Esophagus muscularis mucosa (tissue), 4 donors: ENCODE data around the gene CCM2L.

Source experiments
- CTCF ChIP-seq, 3 experiments: fragments of 200-600 bp in 2 of 3; fragments of 450-650 bp in 1 of 3; sonication (generic) in 2 of 3; IDR thresholded peaks; one replicate each; pipeline ENCODE4 v1.5.1; 2017 to 2019; ENCODE audit warnings: antibody characterized with exemption in 3 of 3, mild to moderate bottlenecking in 2 of 3, moderate library complexity in 1 of 3
- EP300 ChIP-seq: sonication (generic); formaldehyde crosslinking; IDR thresholded peaks from one replicate; pipeline ENCODE4 v1.6.1; 2017; ENCODE audit warnings: antibody characterized with exemption
- POLR2A ChIP-seq: fragments of 450-650 bp; IDR thresholded peaks from one replicate; pipeline ENCODE4 v1.6.1; 2017; ENCODE audit warnings: antibody characterized with exemption, moderate library complexity, mild to moderate bottlenecking, low read depth

DNA sequence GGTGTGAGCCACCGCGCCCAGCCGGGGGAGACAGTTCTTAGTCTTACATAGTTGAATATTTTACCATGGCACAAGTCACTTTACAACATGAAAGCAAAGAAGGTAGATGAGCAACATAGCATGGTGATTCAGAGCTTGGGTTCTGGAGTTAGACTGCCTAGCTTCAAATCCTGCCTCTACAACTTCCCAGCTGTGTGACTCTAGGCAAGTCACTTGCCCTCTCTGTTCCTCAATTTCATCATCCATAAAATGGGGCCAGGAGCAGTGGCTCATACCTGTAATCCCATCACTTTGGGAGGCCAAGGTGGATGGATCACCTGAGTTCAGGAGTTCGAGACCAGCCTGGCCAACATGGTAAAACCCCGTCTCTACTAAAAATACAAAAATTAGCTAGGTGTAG is 68.1 kb downstream of the CCM2L start:
- TF ChIP-seq POLR2A (no peak), CTCF (IDR thresholded peaks at IDR 0.05) (no peak), EP300 (no peak)
